K562 (cell line): ENCODE results near the gene ATP6V0A1. TPM values are rescaled to one million over a fixed set of nuclear protein-coding genes. Genes with fewer than 3 reads are reported as not detected.

Experiments used
- ATF3 ChIP-seq, 2 experiments: fragments of 450-650 bp in 1 of 2; sonication (generic) in 1 of 2; formaldehyde crosslinking in 1 of 2; IDR thresholded peaks in 1 of 2; conservative IDR thresholded peaks in 1 of 2; 2 replicates each; pipeline versions ENCODE4 v1.6.1 to v1.8.1; 2016 to 2023; ENCODE audit warnings: mild to moderate bottlenecking in 2 of 2, moderate library complexity in 2 of 2, inconsistent platforms in 1 of 2, missing genetic modification reagents in 1 of 2
- CCNT2 ChIP-seq: IDR thresholded peaks from 2 replicates; pipeline ENCODE4 v1.6.1; 2011; ENCODE audit warnings: borderline replicate concordance, low read depth, mild to moderate bottlenecking, moderate library complexity, mixed read lengths, low read length; ENCODE audit not compliant: insufficient read length; ENCODE audit errors: extremely low read depth
- CUX1 ChIP-seq: fragments of 200-800 bp; sonication (Bioruptor generic); IDR thresholded peaks from 2 replicates; pipeline ENCODE4 v1.6.1; 2016; ENCODE audit warnings: missing genetic modification characterization, missing compliant biosample characterization
- DIDO1 ChIP-seq: fragments of 450-650 bp; IDR thresholded peaks from 2 replicates; pipeline ENCODE4 v1.6.1; 2016; ENCODE audit warnings: low read depth, missing biosample characterization, missing genetic modification characterization
- HMGN3 ChIP-seq: IDR thresholded peaks from 2 replicates; pipeline ENCODE4 v1.6.1; 2011; ENCODE audit warnings: borderline replicate concordance, low read depth, mild to moderate bottlenecking, mixed read lengths, low read length; ENCODE audit not compliant: insufficient read length; ENCODE audit errors: extremely low read depth
- MNT ChIP-seq, 2 experiments: fragments of 450-650 bp; conservative IDR thresholded peaks; 2 replicates each; pipeline ENCODE4 v1.6.1; 2017; ENCODE audit warnings: mild to moderate bottlenecking in 2 of 2, moderate library complexity in 2 of 2
- MTA2 ChIP-seq: fragments of 450-650 bp; IDR thresholded peaks from 2 replicates; pipeline ENCODE4 v1.6.1; 2016; ENCODE audit warnings: low read depth
- RAD21 ChIP-seq, 2 experiments: fragments of 250-450 bp in 1 of 2; fragments of 450-650 bp in 1 of 2; sonication (Bioruptor Pico) in 1 of 2; formaldehyde crosslinking in 1 of 2; IDR thresholded peaks in 1 of 2; conservative IDR thresholded peaks in 1 of 2; 2 replicates each; pipeline versions ENCODE4 v1.4.0 to v1.8.0; 2020 to 2022; ENCODE audit warnings: mild to moderate bottlenecking in 2 of 2, moderate library complexity in 1 of 2
- TFE3 ChIP-seq: fragments of 450-650 bp; formaldehyde crosslinking; IDR thresholded peaks from 2 replicates; pipeline ENCODE4 v1.4.0; 2020; ENCODE audit warnings: mild to moderate bottlenecking, mixed read lengths
- TRIM28 ChIP-seq: fragments of 450-650 bp; IDR thresholded peaks from 2 replicates; pipeline ENCODE4 v1.6.1; 2017
- ZNF57 ChIP-seq: fragments of 450-650 bp; formaldehyde crosslinking; IDR thresholded peaks from 2 replicates; pipeline ENCODE4 v1.4.0; 2020; ENCODE audit warnings: mild to moderate bottlenecking, moderate library complexity
- ZNF668 ChIP-seq: fragments of 250-450 bp; sonication (Bioruptor Pico); IDR thresholded peaks from 2 replicates; pipeline ENCODE4 v1.8.0; 2022; ENCODE audit warnings: mild to moderate bottlenecking, inconsistent platforms
- polyA plus RNA-seq, 8 experiments: library from polyadenylated mRNA; depleted of rRNA in 4 of 8; stranded (reverse) in 5 of 8; unstranded in 3 of 8; fragments of >200 nt; fragmentation: Nextera tagmentation in 2 of 8; fragmentation: Illumina TruSeq in 1 of 8; extraction: Ambion mirVana in 2 of 8; extraction: Trizol in 1 of 8; gene quantifications; 2 replicates each; pipeline versions ENCODE4 v1.2.1 to v1.2.3, GENCODE V29; 2011 to 2014; ENCODE audit warnings: inconsistent platforms in 1 of 8, missing spikeins in 1 of 8
- total RNA-seq, 7 experiments: library from RNA; depleted of rRNA in 6 of 7; stranded (reverse); fragments of >200 nt in 6 of 7; fragmentation: Illumina TruSeq in 2 of 7; extraction: Trizol in 2 of 7; gene quantifications; 2 replicates each; pipeline versions ENCODE4 v1.2.1 to v1.2.3, GENCODE V29; 2011 to 2021; ENCODE audit warnings: low replicate concordance in 1 of 7
- TF ChIP-seq, protein P1 (sequence below): fragments of 450-650 bp; IDR thresholded peaks from 2 replicates; pipeline ENCODE4 v1.7.0; 2016; ENCODE audit warnings: borderline replicate concordance

Gene ATP6V0A1
- total and polyA plus RNA-seq, 9 of the 15 experiments (the other 6 are each of a cell fraction or from before 2014, with no cell fraction given): 11.8 to 158 (median 75.5) TPM

- TF ChIP-seq HMGN3 (no peak), CUX1 (CRISPR knock-in tag) (peak; percentile 42; the same call in 1 of the 2 replicates), DIDO1 (no peak), ATF3 (IDR thresholded peaks at IDR 0.05) (no peak), ATF3 (CRISPR knock-in tag; conservative IDR thresholded peaks at IDR 0.05) (no peak), ZNF57 (CRISPR knock-in tag) (no peak), TFE3 (peak; percentile 36; the same call in 1 of the 2 replicates), MNT (conservative IDR thresholded peaks at IDR 0.05) (0 out of 4 replicates have a peak, but pooled peaks of 1 of the 2 experiments have one; percentile 40), MTA2 (no peak), RAD21 (CRISPR knock-in tag; conservative IDR thresholded peaks at IDR 0.05 in 1 of 2, IDR thresholded peaks at IDR 0.05 in 1 of 2) (no peak), TRIM28 (no peak), ZNF668 (no peak), CCNT2 (no peak)
- TF ChIP-seq, protein P1, sequence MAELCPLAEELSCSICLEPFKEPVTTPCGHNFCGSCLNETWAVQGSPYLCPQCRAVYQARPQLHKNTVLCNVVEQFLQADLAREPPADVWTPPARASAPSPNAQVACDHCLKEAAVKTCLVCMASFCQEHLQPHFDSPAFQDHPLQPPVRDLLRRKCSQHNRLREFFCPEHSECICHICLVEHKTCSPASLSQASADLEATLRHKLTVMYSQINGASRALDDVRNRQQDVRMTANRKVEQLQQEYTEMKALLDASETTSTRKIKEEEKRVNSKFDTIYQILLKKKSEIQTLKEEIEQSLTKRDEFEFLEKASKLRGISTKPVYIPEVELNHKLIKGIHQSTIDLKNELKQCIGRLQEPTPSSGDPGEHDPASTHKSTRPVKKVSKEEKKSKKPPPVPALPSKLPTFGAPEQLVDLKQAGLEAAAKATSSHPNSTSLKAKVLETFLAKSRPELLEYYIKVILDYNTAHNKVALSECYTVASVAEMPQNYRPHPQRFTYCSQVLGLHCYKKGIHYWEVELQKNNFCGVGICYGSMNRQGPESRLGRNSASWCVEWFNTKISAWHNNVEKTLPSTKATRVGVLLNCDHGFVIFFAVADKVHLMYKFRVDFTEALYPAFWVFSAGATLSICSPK: no peak
Measured at GRCh38 chr17:42519546-42520491, 61.1 kb downstream of the ATP6V0A1 start (continued).
